ENCODE results near the gene PIK3C2G. TPM values are rescaled to one million over a fixed set of nuclear protein-coding genes. Genes with fewer than 3 reads are reported as not detected.

The PIK3C2G gene
- total and polyA plus RNA-seq, 2 of the 4 experiments (the other 2 are of a cell fraction) = not detected

DNA sequence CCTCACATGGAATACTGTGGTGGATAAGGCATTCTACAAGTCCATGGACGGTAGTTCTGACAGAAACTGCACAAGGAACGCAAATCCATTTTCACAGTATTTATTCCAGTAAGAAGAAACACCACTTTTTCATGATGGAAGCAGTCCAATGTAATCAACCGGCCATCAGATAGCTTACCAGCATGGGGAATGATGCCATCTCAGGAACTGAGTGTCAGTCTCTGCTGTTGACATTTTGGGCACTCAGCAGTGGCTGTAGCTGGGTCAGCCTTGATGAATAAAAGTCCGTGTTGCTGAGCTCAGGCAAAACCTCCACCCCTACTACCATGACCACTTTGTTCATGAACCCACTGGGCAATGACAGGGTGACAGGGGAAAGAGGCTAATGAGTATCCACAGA, 373.1 kb downstream of the PIK3C2G start:
- no peak overlapping the region for H2BK20ac ChIP-seq (ENCODE audit: low read depth, low read length)
- H2AK9ac ChIP-seq (replicated peaks; ENCODE audit: low read depth, low read length, poor library complexity) = no peak overlapping the region
- H3K9me1 ChIP-seq (ENCODE audit: insufficient read depth, low read length) = no peaks in the 10 kb centered on the region
- no peaks in the 10 kb centered on the region for H3K9me3 ChIP-seq (ENCODE audit: control insufficient read depth, insufficient read depth, low read length)
- CTCF ChIA-PET = no interaction called here
- WGBS, 2 experiments (ENCODE audit: extremely low coverage in 2 of 2, insufficient read length in 1 of 2) = 100% methylated on average over 2 of the region's 4 CpGs; no CpG with 5 or more reads in 1 of the 2 experiments
- no peak for ATAC-seq (ENCODE audit: low read depth)
- intact Hi-C loops (cut with micrococcal nuclease) = no loop called here
- no peak overlapping the region for H2BK120ac ChIP-seq (ENCODE audit: low read depth, low read length)
- H3K18ac ChIP-seq (ENCODE audit: low read depth, low read length) = no peak overlapping the region
- no peak overlapping the region for H3K27ac ChIP-seq (ENCODE audit: insufficient read depth, low read length)
- no peak overlapping the region for H3K4ac ChIP-seq (ENCODE audit: low read depth, low read length)
- no peak for DNase-seq
- no peaks in the 10 kb centered on the region for H3K36me3 ChIP-seq (ENCODE audit: control insufficient read depth, insufficient read depth, low read length)
- no peak overlapping the region for H3K4me2 ChIP-seq (ENCODE audit: low read depth, low read length)
- no peak overlapping the region for H2AFZ ChIP-seq (replicated peaks; ENCODE audit: low read length, poor library complexity)
- no peak overlapping the region for H4K5ac ChIP-seq (ENCODE audit: low read depth, low read length)
- in situ Hi-C loops (cut with MboI; ENCODE audit: low sequenced_read_pairs) = no loop called here
- H3K23ac ChIP-seq (ENCODE audit: low read depth, low read length) = no peak overlapping the region
- POLR2A ChIA-PET (ENCODE audit: unreplicated experiment) = no interaction called here
- H2AK5ac ChIP-seq (ENCODE audit: low read depth, low read length) = no peak overlapping the region
- dilution Hi-C loops (cut with HindIII; ENCODE audit: low sequenced_read_pairs, unreplicated experiment) = no loop called here
- no TSS peak for BruUV-seq (replicated peaks)
- no peak overlapping the region for H2BK15ac ChIP-seq (ENCODE audit: low read depth, low read length)
- no peak overlapping the region for H4K91ac ChIP-seq (ENCODE audit: insufficient read depth, low read depth, low read length)
- H3K79me1 ChIP-seq (ENCODE audit: low read depth in 1 of 2, low read length in 2 of 2) = no peaks in the 10 kb centered on the region
- TF ChIP-seq BHLHE40 (IDR thresholded peaks at IDR 0.05; ENCODE audit: low read depth, low read length) (no peak), NFE2L2 (IDR thresholded peaks at IDR 0.05; ENCODE audit: low read depth, low read length) (no peak), CHD1 (IDR thresholded peaks at IDR 0.05; ENCODE audit: low read depth, low read length) (no peak), CEBPB (IDR thresholded peaks at IDR 0.05; ENCODE audit: low read depth, low read length) (no peak), POLR2A (IDR thresholded peaks at IDR 0.05; ENCODE audit: low read depth, low read length) (no peak), FOS (IDR thresholded peaks at IDR 0.05; ENCODE audit: low read depth, low read length) (no peak), MAZ (IDR thresholded peaks at IDR 0.05; ENCODE audit: borderline replicate concordance, low read depth, low read length) (no peak), RFX5 (IDR thresholded peaks at IDR 0.05; ENCODE audit: low read depth, low read length) (no peak), MAFK (IDR thresholded peaks at IDR 0.05; ENCODE audit: low read depth, low read length) (no peak), SMC3 (IDR thresholded peaks at IDR 0.05; ENCODE audit: low read depth, low read length) (no peak), RAD21 (IDR thresholded peaks at IDR 0.05; ENCODE audit: low read length) (no peak), RCOR1 (IDR thresholded peaks at IDR 0.05; ENCODE audit: insufficient replicate concordance, low read length) (no peak), MXI1 (IDR thresholded peaks at IDR 0.05; ENCODE audit: borderline replicate concordance, low read depth, low read length) (no peak)
- TF ChIP-seq, protein P1, sequence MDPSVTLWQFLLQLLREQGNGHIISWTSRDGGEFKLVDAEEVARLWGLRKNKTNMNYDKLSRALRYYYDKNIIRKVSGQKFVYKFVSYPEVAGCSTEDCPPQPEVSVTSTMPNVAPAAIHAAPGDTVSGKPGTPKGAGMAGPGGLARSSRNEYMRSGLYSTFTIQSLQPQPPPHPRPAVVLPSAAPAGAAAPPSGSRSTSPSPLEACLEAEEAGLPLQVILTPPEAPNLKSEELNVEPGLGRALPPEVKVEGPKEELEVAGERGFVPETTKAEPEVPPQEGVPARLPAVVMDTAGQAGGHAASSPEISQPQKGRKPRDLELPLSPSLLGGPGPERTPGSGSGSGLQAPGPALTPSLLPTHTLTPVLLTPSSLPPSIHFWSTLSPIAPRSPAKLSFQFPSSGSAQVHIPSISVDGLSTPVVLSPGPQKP (IDR thresholded peaks at IDR 0.05; ENCODE audit: borderline replicate concordance, low read depth, low read length) = no peak
- TF ChIP-seq, protein P2, sequence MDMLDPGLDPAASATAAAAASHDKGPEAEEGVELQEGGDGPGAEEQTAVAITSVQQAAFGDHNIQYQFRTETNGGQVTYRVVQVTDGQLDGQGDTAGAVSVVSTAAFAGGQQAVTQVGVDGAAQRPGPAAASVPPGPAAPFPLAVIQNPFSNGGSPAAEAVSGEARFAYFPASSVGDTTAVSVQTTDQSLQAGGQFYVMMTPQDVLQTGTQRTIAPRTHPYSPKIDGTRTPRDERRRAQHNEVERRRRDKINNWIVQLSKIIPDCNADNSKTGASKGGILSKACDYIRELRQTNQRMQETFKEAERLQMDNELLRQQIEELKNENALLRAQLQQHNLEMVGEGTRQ (IDR thresholded peaks at IDR 0.05; ENCODE audit: low read depth, low read length) = no peak
- H3K9ac ChIP-seq (ENCODE audit: low read depth, low read length) = no peak overlapping the region
- no peaks in the 10 kb centered on the region for H3K27me3 ChIP-seq (ENCODE audit: control insufficient read depth, insufficient read depth, low read length)
- H4K8ac ChIP-seq (ENCODE audit: low read depth in 2 of 2, low read length in 2 of 2) = no peak overlapping the region
- no peak overlapping the region for H3K4me3 ChIP-seq (ENCODE audit: insufficient read depth, low read depth, low read length)
- H3K4me1 ChIP-seq (ENCODE audit: control insufficient read depth, insufficient read depth, low read length) = no peaks in the 10 kb centered on the region
- no peaks in the 10 kb centered on the region for H4K20me1 ChIP-seq (ENCODE audit: insufficient read depth, low read length)
- no peak overlapping the region for H3K14ac ChIP-seq (replicated peaks; ENCODE audit: low read depth, low read length)
- H2BK5ac ChIP-seq (ENCODE audit: low read depth, low read length, poor library complexity, severe bottlenecking) = no peak overlapping the region
- H3K56ac ChIP-seq (ENCODE audit: extremely low read depth, insufficient read depth, low read length) = no peak overlapping the region

Measured in IMR-90 (cell line).